ENCODE results near the gene NEK6.

The NEK6 gene

GRCh38 chr9:124274226-124274625 is 16.5 kb downstream of the NEK6 start:
- Histone ChIP-seq H3K14ac (ENCODE audit: low read length in 2 of 2) (no peak overlapping the region), H3K4me3 (ENCODE audit: insufficient read depth in 1 of 2, low read depth in 1 of 2, low read length in 2 of 2) (no peak overlapping the region), H2BK12ac (ENCODE audit: low read length in 2 of 2) (no peak overlapping the region), H3K23ac (ENCODE audit: low read length in 2 of 2) (no peak overlapping the region), H3K18ac (ENCODE audit: low read depth in 1 of 2, low read length in 2 of 2) (peak overlapping the region in 1 of 2 experiments; percentile 6), H3K79me1 (replicated peaks; ENCODE audit: low read length, poor library complexity, severe bottlenecking) (no peaks in the 10 kb centered on the region), H2BK120ac (ENCODE audit: low read depth, low read length) (no peak overlapping the region), H4K8ac (ENCODE audit: low read length) (peak overlapping the region; percentile 45), H2BK15ac (ENCODE audit: low read depth, poor library complexity, severe bottlenecking) (no peak overlapping the region), H3K4me1 (ENCODE audit: control insufficient read depth, insufficient read depth, low read depth, low read length) (peaks cover 63% of the 10 kb centered on the region), H3K4ac (ENCODE audit: low read depth in 1 of 2, low read length in 2 of 2) (no peak overlapping the region), H2AK5ac (ENCODE audit: low read length, severe bottlenecking) (no peak overlapping the region), H3K27ac (ENCODE audit: low read length, poor library complexity, severe bottlenecking) (no peak overlapping the region), H3K9ac (ENCODE audit: low read length) (no peak overlapping the region), H2AFZ (ENCODE audit: low read depth, low read length) (no peak overlapping the region), H3K4me2 (ENCODE audit: low read length, poor library complexity, severe bottlenecking) (no peak overlapping the region), H3K27me3 (ENCODE audit: control insufficient read depth in 1 of 2, insufficient read depth in 1 of 2, low read length in 2 of 2) (no peaks in the 10 kb centered on the region), H3K36me3 (ENCODE audit: control insufficient read depth in 1 of 2, insufficient read depth in 2 of 2, low read depth in 1 of 2, low read length in 2 of 2) (peaks cover 60 to 66% of the 10 kb centered on the region in 2 experiments), H4K91ac (ENCODE audit: low read length) (no peak overlapping the region), H2BK5ac (ENCODE audit: low read depth, low read length, poor library complexity, severe bottlenecking) (peak overlapping the region; percentile 6), H3K9me3 (ENCODE audit: control insufficient read depth, low read length) (no peaks in the 10 kb centered on the region)
- no peak for DNase-seq
- 94% methylated on average over 6 of the region's 6 CpGs for WGBS

GRCh38 chr9:124274738-124275137 is 17.0 kb downstream of the NEK6 start:
- no peak overlapping the region for H4K8ac ChIP-seq (ENCODE audit: low read length)
- no peak overlapping the region for H3K27ac ChIP-seq (ENCODE audit: low read length, poor library complexity, severe bottlenecking)
- WGBS: 91% methylated on average over 7 of the region's 7 CpGs
- H2BK5ac ChIP-seq (ENCODE audit: low read depth, low read length, poor library complexity, severe bottlenecking): peak overlapping the region; percentile 6
- no peak overlapping the region for H2BK120ac ChIP-seq (ENCODE audit: low read depth, low read length)
- H4K91ac ChIP-seq (ENCODE audit: low read length): no peak overlapping the region
- no peaks in the 10 kb centered on the region for H3K79me1 ChIP-seq (replicated peaks; ENCODE audit: low read length, poor library complexity, severe bottlenecking)
- H2BK12ac ChIP-seq (ENCODE audit: low read length in 2 of 2): peak overlapping the region in 1 of 2 experiments; percentile 45
- peaks cover 57 to 65% of the 10 kb centered on the region in 2 experiments for H3K36me3 ChIP-seq (ENCODE audit: control insufficient read depth in 1 of 2, insufficient read depth in 2 of 2, low read depth in 1 of 2, low read length in 2 of 2)
- peak overlapping the region in 1 of 2 experiments; percentile 37 for H3K18ac ChIP-seq (ENCODE audit: low read depth in 1 of 2, low read length in 2 of 2)
- no peaks in the 10 kb centered on the region for H3K27me3 ChIP-seq (ENCODE audit: control insufficient read depth in 1 of 2, insufficient read depth in 1 of 2, low read length in 2 of 2)
- H2AK5ac ChIP-seq (ENCODE audit: low read length, severe bottlenecking): no peak overlapping the region
- no peaks in the 10 kb centered on the region for H3K9me3 ChIP-seq (ENCODE audit: control insufficient read depth, low read length)
- H2AFZ ChIP-seq (ENCODE audit: low read depth, low read length): no peak overlapping the region
- peak overlapping the region in 1 of 2 experiments; percentile 82 for H3K14ac ChIP-seq (ENCODE audit: low read length in 2 of 2)
- no peak for DNase-seq
- H3K23ac ChIP-seq (ENCODE audit: low read length in 2 of 2): no peak overlapping the region
- no peak overlapping the region for H2BK15ac ChIP-seq (ENCODE audit: low read depth, poor library complexity, severe bottlenecking)
- H3K4me1 ChIP-seq (ENCODE audit: control insufficient read depth, insufficient read depth, low read depth, low read length): peaks cover 67% of the 10 kb centered on the region
- H3K4me2 ChIP-seq (ENCODE audit: low read length, poor library complexity, severe bottlenecking): no peak overlapping the region
- H3K4ac ChIP-seq (ENCODE audit: low read depth in 1 of 2, low read length in 2 of 2): no peak overlapping the region
- no peak overlapping the region for H3K9ac ChIP-seq (ENCODE audit: low read length)
- H3K4me3 ChIP-seq (ENCODE audit: insufficient read depth in 1 of 2, low read depth in 1 of 2, low read length in 2 of 2): no peak overlapping the region

DNA sequence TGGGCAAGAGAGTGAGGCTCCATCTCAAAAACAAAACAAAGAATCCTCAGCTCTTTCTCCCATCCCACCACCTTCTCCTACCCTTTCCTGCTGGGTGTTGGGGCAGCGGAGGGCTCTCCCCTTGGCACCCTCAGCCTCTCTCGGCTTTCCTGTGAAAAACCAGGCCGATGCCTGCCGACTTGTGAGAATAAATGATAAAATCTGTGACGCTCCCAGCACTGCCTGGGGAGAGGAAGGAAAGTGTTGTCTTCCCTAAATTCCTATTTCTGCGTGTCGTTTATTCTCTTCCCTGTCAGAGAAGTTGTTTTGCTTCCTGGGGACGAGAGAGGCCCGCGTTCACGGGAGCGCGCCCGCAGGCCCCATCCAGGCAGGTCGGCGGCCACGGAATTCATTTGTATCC is 19.7 kb downstream of the NEK6 start:
- Histone ChIP-seq H3K4ac (ENCODE audit: low read depth in 1 of 2, low read length in 2 of 2) (no peak overlapping the region), H4K8ac (ENCODE audit: low read length) (no peak overlapping the region), H4K91ac (ENCODE audit: low read length) (peak overlapping the region; percentile 18), H3K4me2 (ENCODE audit: low read length, poor library complexity, severe bottlenecking) (no peak overlapping the region), H3K18ac (ENCODE audit: low read depth in 1 of 2, low read length in 2 of 2) (peak overlapping the region; percentile 26 to 54), H3K27ac (ENCODE audit: low read length, poor library complexity, severe bottlenecking) (no peak overlapping the region), H3K36me3 (ENCODE audit: control insufficient read depth in 1 of 2, insufficient read depth in 2 of 2, low read depth in 1 of 2, low read length in 2 of 2) (peaks cover 37 to 51% of the 10 kb centered on the region in 2 experiments), H3K79me1 (replicated peaks; ENCODE audit: low read length, poor library complexity, severe bottlenecking) (no peaks in the 10 kb centered on the region), H3K9me3 (ENCODE audit: control insufficient read depth, low read length) (no peaks in the 10 kb centered on the region), H3K4me3 (ENCODE audit: insufficient read depth in 1 of 2, low read depth in 1 of 2, low read length in 2 of 2) (no peak overlapping the region), H3K4me1 (ENCODE audit: control insufficient read depth, insufficient read depth, low read depth, low read length) (peaks cover 61% of the 10 kb centered on the region), H2BK5ac (ENCODE audit: low read depth, low read length, poor library complexity, severe bottlenecking) (no peak overlapping the region), H2AFZ (ENCODE audit: low read depth, low read length) (no peak overlapping the region), H3K9ac (ENCODE audit: low read length) (no peak overlapping the region), H3K14ac (ENCODE audit: low read length in 2 of 2) (no peak overlapping the region), H2AK5ac (ENCODE audit: low read length, severe bottlenecking) (peak overlapping the region; percentile 26), H3K27me3 (ENCODE audit: control insufficient read depth in 1 of 2, insufficient read depth in 1 of 2, low read length in 2 of 2) (no peaks in the 10 kb centered on the region), H3K23ac (ENCODE audit: low read length in 2 of 2) (no peak overlapping the region), H2BK15ac (ENCODE audit: low read depth, poor library complexity, severe bottlenecking) (no peak overlapping the region), H2BK120ac (ENCODE audit: low read depth, low read length) (no peak overlapping the region), H2BK12ac (ENCODE audit: low read length in 2 of 2) (no peak overlapping the region)
- DNase-seq: no peak
- 90% methylated on average over 17 of the region's 17 CpGs for WGBS

DNA sequence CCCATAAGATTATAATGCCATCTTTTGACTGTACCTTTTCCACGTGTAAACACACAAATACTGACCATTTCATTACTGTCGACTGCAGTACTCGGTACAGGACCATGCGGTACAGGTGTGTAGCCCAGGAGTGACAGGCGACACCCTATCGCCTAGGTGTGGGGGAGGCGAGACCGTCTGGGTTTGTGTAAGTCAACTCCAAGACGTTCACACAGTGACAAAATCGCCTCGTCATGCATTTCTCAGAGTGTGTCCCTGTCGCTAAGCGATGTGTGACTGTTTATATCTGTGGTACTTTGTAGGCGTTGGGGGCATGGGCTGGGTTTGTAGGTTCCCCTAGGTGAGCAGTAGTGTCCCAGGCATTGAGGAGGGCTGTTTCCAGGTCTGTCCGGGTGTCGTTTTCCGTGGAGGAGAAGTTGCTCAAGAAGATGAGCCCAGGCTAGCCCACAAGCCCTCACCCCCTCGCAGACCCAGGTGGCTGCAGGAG is 20.3 kb downstream of the NEK6 start:
- Histone ChIP-seq H3K4ac (ENCODE audit: low read depth in 1 of 2, low read length in 2 of 2) (peak overlapping the region in 1 of 2 experiments; percentile 63), H3K27me3 (ENCODE audit: control insufficient read depth in 1 of 2, insufficient read depth in 1 of 2, low read length in 2 of 2) (no peaks in the 10 kb centered on the region), H2BK15ac (ENCODE audit: low read depth, poor library complexity, severe bottlenecking) (peak overlapping the region; percentile 55), H4K8ac (ENCODE audit: low read length) (no peak overlapping the region), H3K9ac (ENCODE audit: low read length) (no peak overlapping the region), H3K4me1 (ENCODE audit: control insufficient read depth, insufficient read depth, low read depth, low read length) (peaks cover 62% of the 10 kb centered on the region), H3K36me3 (ENCODE audit: control insufficient read depth in 1 of 2, insufficient read depth in 2 of 2, low read depth in 1 of 2, low read length in 2 of 2) (peaks cover 30 to 45% of the 10 kb centered on the region in 2 experiments), H3K14ac (ENCODE audit: low read length in 2 of 2) (peak overlapping the region in 1 of 2 experiments; percentile 93), H2BK120ac (ENCODE audit: low read depth, low read length) (no peak overlapping the region), H2AFZ (ENCODE audit: low read depth, low read length) (no peak overlapping the region), H3K4me2 (ENCODE audit: low read length, poor library complexity, severe bottlenecking) (no peak overlapping the region), H3K9me3 (ENCODE audit: control insufficient read depth, low read length) (no peaks in the 10 kb centered on the region), H4K91ac (ENCODE audit: low read length) (peak overlapping the region; percentile 60), H3K4me3 (ENCODE audit: insufficient read depth in 1 of 2, low read depth in 1 of 2, low read length in 2 of 2) (no peak overlapping the region), H2BK12ac (ENCODE audit: low read length in 2 of 2) (peak overlapping the region in 1 of 2 experiments; percentile 4), H3K27ac (ENCODE audit: low read length, poor library complexity, severe bottlenecking) (no peak overlapping the region), H2AK5ac (ENCODE audit: low read length, severe bottlenecking) (no peak overlapping the region), H3K18ac (ENCODE audit: low read depth in 1 of 2, low read length in 2 of 2) (peak overlapping the region; percentile 54 to 71), H2BK5ac (ENCODE audit: low read depth, low read length, poor library complexity, severe bottlenecking) (no peak overlapping the region), H3K79me1 (replicated peaks; ENCODE audit: low read length, poor library complexity, severe bottlenecking) (no peaks in the 10 kb centered on the region), H3K23ac (ENCODE audit: low read length in 2 of 2) (no peak overlapping the region)
- DNase-seq: peak; percentile 59
- WGBS: 90% methylated on average over 18 of the region's 18 CpGs

Data from mesenchymal stem cell (in vitro differentiated cells and primary cell).